SK-N-SH (cell line): Measurements from ENCODE around the gene EML2. TPM values are rescaled to one million over a fixed set of nuclear protein-coding genes. Genes with fewer than 3 reads are reported as not detected.

Experiments used
- CTCF ChIA-PET: fragments of 300-600, 350-600 bp; formaldehyde crosslinking; extraction: SDS; loops from one replicate; lab custom pipeline; 2021; lab: Yijun Ruan, JAX
- POLR2A ChIA-PET: fragments of 350-600 bp; sonication (Branson Sonifier 250); formaldehyde crosslinking; extraction: SDS; loops from one replicate; lab custom pipeline; 2020; ENCODE audit warnings: antibody characterized with exemption, inconsistent platforms; lab: Yijun Ruan, JAX
- DNase-seq: peaks from one replicate; pipeline ENCODE4 v3.0.0; 2012
- H2AFZ ChIP-seq: fragments of 200-600 bp; sonication (generic); 2 replicates; pipeline ENCODE4 v1.8.1; 2016; ENCODE audit warnings: antibody characterized with exemption, mild to moderate bottlenecking, low read depth
- H3F3A ChIP-seq: fragments of 200-600 bp; sonication (generic); replicated peaks from 2 replicates; pipeline ENCODE3; 2016; ENCODE audit warnings: antibody characterized with exemption, mild to moderate bottlenecking; ENCODE audit not compliant: insufficient read depth
- H3K27ac ChIP-seq, 2 experiments: fragments of 200-500 bp in 1 of 2; fragments of 200-600 bp in 1 of 2; sonication (Bioruptor generic) in 1 of 2; sonication (generic), shearing (Covaris generic) in 1 of 2; 2 replicates each; pipeline versions ENCODE4 v1.5.1 to v1.6.1; 2014 to 2016; ENCODE audit warnings: low read depth in 2 of 2, inconsistent platforms in 1 of 2, low read length in 1 of 2, mild to moderate bottlenecking in 1 of 2, mixed read lengths in 1 of 2
- H3K27me3 ChIP-seq: fragments of 200-600 bp; sonication (generic), shearing (Covaris generic); 2 replicates; pipeline ENCODE4 v1.6.1; 2016; ENCODE audit warnings: mixed run types; ENCODE audit not compliant: insufficient read depth
- H3K36me3 ChIP-seq, 2 experiments: fragments of 200-500 bp in 1 of 2; fragments of 200-600 bp in 1 of 2; sonication (Bioruptor generic) in 1 of 2; sonication (generic) in 1 of 2; replicated peaks in 1 of 2; 2 replicates each; pipeline versions ENCODE3 to v1.5.1; 2014 to 2016; ENCODE audit warnings: low read length in 1 of 2, mild to moderate bottlenecking in 1 of 2; ENCODE audit not compliant: insufficient read depth in 2 of 2, control insufficient read depth in 1 of 2
- H3K4me1 ChIP-seq, 2 experiments: fragments of 200-500 bp in 1 of 2; fragments of 200-600 bp in 1 of 2; sonication (Bioruptor generic) in 1 of 2; sonication (generic), shearing (Covaris generic) in 1 of 2; 2 replicates each; pipeline versions ENCODE4 v1.5.1 to v1.6.1; 2014 to 2016; ENCODE audit warnings: low read depth in 1 of 2, low read length in 1 of 2, mixed run types in 1 of 2; ENCODE audit not compliant: insufficient read depth in 2 of 2, control insufficient read depth in 1 of 2
- H3K4me2 ChIP-seq: fragments of 200-600 bp; sonication (generic), shearing (Covaris generic); 2 replicates; pipeline ENCODE4 v1.6.1; 2017; ENCODE audit warnings: mixed run types
- H3K4me3 ChIP-seq, 2 experiments: fragments of 200-500 bp in 1 of 2; fragments of 200-600 bp in 1 of 2; sonication (Bioruptor generic) in 1 of 2; sonication (generic), shearing (Covaris generic) in 1 of 2; 2 replicates each; pipeline versions ENCODE4 v1.5.1 to v1.8.1; 2014 to 2016; ENCODE audit warnings: low read depth in 2 of 2, inconsistent platforms in 1 of 2, low read length in 1 of 2, mild to moderate bottlenecking in 1 of 2, mixed read lengths in 1 of 2, moderate library complexity in 1 of 2
- H3K79me2 ChIP-seq: fragments of 200-600 bp; sonication (generic); 2 replicates; pipeline ENCODE4 v1.8.1; 2017; ENCODE audit warnings: mild to moderate bottlenecking; ENCODE audit not compliant: insufficient read depth
- H3K9ac ChIP-seq: fragments of 200-600 bp; sonication (generic); 2 replicates; pipeline ENCODE4 v1.6.1; 2017; ENCODE audit warnings: mixed run types
- H3K9me2 ChIP-seq: fragments of 200-600 bp; sonication (generic); 2 replicates; pipeline ENCODE4 v1.6.1; 2017; ENCODE audit warnings: mixed run types
- H3K9me3 ChIP-seq: fragments of 200-600 bp; sonication (generic); 2 replicates; pipeline ENCODE4 v1.6.1; 2017; ENCODE audit warnings: mixed run types, mild to moderate bottlenecking, moderate library complexity
- H4K20me1 ChIP-seq: fragments of 200-600 bp; sonication (generic); 2 replicates; pipeline ENCODE4 v1.6.1; 2017; ENCODE audit warnings: mild to moderate bottlenecking, mixed run types; ENCODE audit not compliant: insufficient read depth
- ELF1 ChIP-seq: IDR thresholded peaks from 2 replicates; pipeline ENCODE4 v1.4.0; 2012
- FOXM1 ChIP-seq: IDR thresholded peaks from 2 replicates; pipeline ENCODE4 v1.4.0; 2012; ENCODE audit warnings: low read depth, mild to moderate bottlenecking
- GABPA ChIP-seq: IDR thresholded peaks from 2 replicates; pipeline ENCODE4 v1.4.0; 2012; ENCODE audit warnings: low read depth, mild to moderate bottlenecking
- IRF3 ChIP-seq: fragments of 150-350 bp; IDR thresholded peaks from 2 replicates; pipeline ENCODE4 v1.6.1; 2016; ENCODE audit warnings: mild to moderate bottlenecking, low read depth, low read length
- MEF2A ChIP-seq: IDR thresholded peaks from 2 replicates; pipeline ENCODE4 v1.4.0; 2012; ENCODE audit warnings: low read depth, borderline replicate concordance
- MXI1 ChIP-seq: IDR thresholded peaks from 2 replicates; pipeline ENCODE4 v1.6.1; 2012; ENCODE audit warnings: mild to moderate bottlenecking, low read depth, low read length, improper control_type of control experiment
- NRF1 ChIP-seq: IDR thresholded peaks from 2 replicates; pipeline ENCODE4 v1.6.1; 2012; ENCODE audit warnings: low read depth, mild to moderate bottlenecking, low read length
- PBX3 ChIP-seq: IDR thresholded peaks from 2 replicates; pipeline ENCODE4; 2012
- RAD21 ChIP-seq: IDR thresholded peaks from 2 replicates; pipeline ENCODE4 v1.6.1; 2012; ENCODE audit warnings: mild to moderate bottlenecking, low read length
- RFX5 ChIP-seq: IDR thresholded peaks from 2 replicates; pipeline ENCODE4 v1.6.1; 2012; ENCODE audit warnings: mild to moderate bottlenecking, improper control_type of control experiment, low read length
- TAF1 ChIP-seq: IDR thresholded peaks from 2 replicates; pipeline ENCODE4 v1.6.1; 2012; ENCODE audit warnings: low read depth, mild to moderate bottlenecking, low read length, moderate library complexity, borderline replicate concordance
- USF1 ChIP-seq: IDR thresholded peaks from 2 replicates; pipeline ENCODE4 v1.4.0; 2012; ENCODE audit warnings: low read depth, borderline replicate concordance
- USF2 ChIP-seq: fragments of 150-350 bp; IDR thresholded peaks from 2 replicates; pipeline ENCODE4 v1.6.1; 2017; ENCODE audit warnings: antibody characterized with exemption, low read length, low read depth, borderline replicate concordance
- ZBTB33 ChIP-seq: IDR thresholded peaks from 2 replicates; pipeline ENCODE4 v1.4.0; 2012; ENCODE audit warnings: low read depth, borderline replicate concordance
- WGBS: methylation state at CpG from one replicate; pipeline ENCODE4 v1.1.6; 2017; ENCODE audit warnings: low lambda C conversion rate; 5-methylcytosine and 5-hydroxymethylcytosine counted together
- polyA plus RNA-seq, 3 experiments: library from polyadenylated mRNA; depleted of rRNA; stranded (reverse); fragments of >200 nt; gene quantifications; 2 replicates each; pipeline ENCODE4 v1.2.3, GENCODE V29; 2012
- TF ChIP-seq, protein P1 (sequence below): IDR thresholded peaks from 2 replicates; pipeline ENCODE4 v1.4.0; 2012; ENCODE audit warnings: low read depth

Gene EML2
- polyA plus RNA-seq, 1 of the 3 experiments (the other 2 are of a cell fraction): 12.4 TPM

- H3K4me3 ChIP-seq: no peak overlapping the region
- DNase-seq: no peak
- POLR2A ChIA-PET: no interaction called here
- CTCF ChIA-PET: interaction anchor here (1.9 kb wide), 1 partner anchor 18 kb away, joined by 4 read pairs; no protein-coding TSS in a partner anchor
- H3K9ac ChIP-seq: no peak overlapping the region
- WGBS: 57% methylated on average over 5 of the region's 8 CpGs
- no peak for TF ChIP-seq NRF1
- TF ChIP-seq RAD21: no peak
- no peak for TF ChIP-seq ZBTB33
- TF ChIP-seq ELF1: no peak
- no peak for TF ChIP-seq USF1
- no peak for TF ChIP-seq USF2
- TF ChIP-seq RFX5: no peak
- TF ChIP-seq, protein P1, sequence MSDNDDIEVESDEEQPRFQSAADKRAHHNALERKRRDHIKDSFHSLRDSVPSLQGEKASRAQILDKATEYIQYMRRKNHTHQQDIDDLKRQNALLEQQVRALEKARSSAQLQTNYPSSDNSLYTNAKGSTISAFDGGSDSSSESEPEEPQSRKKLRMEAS: no peak
- no peak for TF ChIP-seq MXI1
- TF ChIP-seq IRF3: no peak
- TF ChIP-seq GABPA: no peak
- TF ChIP-seq MEF2A: no peak
- no peak for TF ChIP-seq FOXM1
- TF ChIP-seq TAF1: no peak
- no peak for TF ChIP-seq PBX3
- no peaks in the 10 kb centered on the region for H3K9me3 ChIP-seq
- H3K9me2 ChIP-seq: no peaks in the 10 kb centered on the region
- no peaks in the 10 kb centered on the region for H4K20me1 ChIP-seq
- no peak overlapping the region for H3K27ac ChIP-seq
- H3K27me3 ChIP-seq: no peaks in the 10 kb centered on the region
- H3F3A ChIP-seq: no peaks in the 10 kb centered on the region
- H2AFZ ChIP-seq: no peak overlapping the region
- no peak overlapping the region for H3K4me2 ChIP-seq
- H3K36me3 ChIP-seq: no peaks in the 10 kb centered on the region
- H3K4me1 ChIP-seq: no peaks in the 10 kb centered on the region; a peak in 1 of 4 replicates
- H3K79me2 ChIP-seq: no peaks in the 10 kb centered on the region
Measured at GRCh38 chr19:45660636-45661035, 21.4 kb upstream of the EML2 start.
